HG03139 (cell line): ENCODE measurements around the gene FLII.
"Not testable (repeated sequence)": the region's sequence is repeated elsewhere in the genome, so short reads cannot be mapped to it uniquely, and the experiment has no call there.

Source experiments
- ATAC-seq: cut with Tn5 transposase; IDR thresholded peaks from one replicate; pipeline ENCODE4 v1.9.1; 2021; ENCODE audit not compliant: unreplicated experiment

The FLII gene

GRCh38 chr17:18258356-18259038, at the start of gene FLII:
TSS of gene FLII (minus strand) at chr17:18258738. CDS start at chr17:18258690, 48 bp downstream.
- no peak for ATAC-seq

GRCh38 chr17:18303206-18303605, 44.7 kb upstream of the FLII start:
- ATAC-seq = not testable (repeated sequence)

- no peak for ATAC-seq
These were observed 42.4 kb upstream of the FLII start for GRCh38 chr17:18300725-18301480.

- ATAC-seq = not testable (repeated sequence)
These were observed 39.5 kb upstream of the FLII start for GRCh38 chr17:18298061-18298460.

- no peak for ATAC-seq
These were observed 33.4 kb upstream of the FLII start for GRCh38 chr17:18291718-18292540.

- no peak for ATAC-seq
These were observed 26.8 kb upstream of the FLII start for GRCh38 chr17:18285296-18285695.

GRCh38 chr17:18281788-18282187, 23.2 kb upstream of the FLII start:
- ATAC-seq = no peak

- ATAC-seq = no peak
These were observed 22.3 kb upstream of the FLII start for GRCh38 chr17:18280766-18281371.

- no peak for ATAC-seq
These were observed 21.7 kb upstream of the FLII start for GRCh38 chr17:18280249-18280648.

- no peak for ATAC-seq
These were observed 20.3 kb upstream of the FLII start for GRCh38 chr17:18278867-18279266.

- ATAC-seq = no peak
These were observed 18.5 kb upstream of the FLII start for GRCh38 chr17:18277076-18277475.

- ATAC-seq = no peak
These were observed 11.8 kb upstream of the FLII start for GRCh38 chr17:18270046-18270931.

GRCh38 chr17:18267927-18268711, 9.6 kb upstream of the FLII start:
- ATAC-seq = no peak

GRCh38 chr17:18267366-18267765, 8.8 kb upstream of the FLII start:
- ATAC-seq = no peak

GRCh38 chr17:18263885-18264682, 5.5 kb upstream of the FLII start:
- no peak for ATAC-seq

GRCh38 chr17:18262641-18263040, 4.1 kb upstream of the FLII start:
- no peak for ATAC-seq

- no peak for ATAC-seq
These were observed 3.6 kb upstream of the FLII start for GRCh38 chr17:18262111-18262510.

- no peak for ATAC-seq
These were observed 3.1 kb upstream of the FLII start for GRCh38 chr17:18261659-18262058.

- no peak for ATAC-seq
These were observed 2.6 kb upstream of the FLII start for GRCh38 chr17:18261146-18261515.
